A549 treated with dexamethasone at 1 μM for 4 hours (cell line): ENCODE data around the gene TMEM170A. TPM values are rescaled to one million over a fixed set of nuclear protein-coding genes. Genes with fewer than 3 reads are reported as not detected.

Experiments
- total RNA-seq: library from RNA; stranded (reverse); fragments of 200-300 nt; extraction: Qiagen RNA extraction; gene quantifications from 5 replicates; pipeline ENCODE4 v1.2.3, GENCODE V29; 2022

The TMEM170A gene
- 12.0 to 15.9 TPM (median 14.5 TPM) in 5 replicates for total RNA-seq

GRCh38 chr16:75464122-75464918, at the start of gene TMEM170A:
TSS of gene TMEM170A (minus strand) at chr16:75464689. CDS start at chr16:75464600, 89 bp downstream.

GRCh38 chr16:75495076-75495674, 30.7 kb upstream of the TMEM170A start, which contains the start of gene CHST6:
TSS of gene CHST6 (minus strand) at chr16:75495441. CDS start at chr16:75479828, 15,613 bp downstream.

GRCh38 chr16:75432828-75433731, 31.4 kb downstream of the TMEM170A start, which contains the start of gene CFDP1:
TSS of gene CFDP1 (minus strand) at chr16:75433503. CDS start at chr16:75433352, 151 bp downstream.

Other genes starting within 250 kb of the TMEM170A start
- 0.18 TPM in 1 of 5 replicates, not detected in the others for gene CTRB1, start 245.7 kb downstream of the TMEM170A start, total RNA-seq
- 82.0 to 145 TPM (median 139 TPM) in 5 replicates for gene BCAR1, start 213.1 kb downstream of the TMEM170A start, total RNA-seq
- 65.7 to 84.6 TPM (median 68.7 TPM) in 5 replicates for gene CFDP1, start 31.2 kb downstream of the TMEM170A start, total RNA-seq
- gene CHST6, start 30.8 kb upstream of the TMEM170A start, total RNA-seq, result 0.14 to 0.33 TPM (median 0.22 TPM) in 5 replicates
- gene CHST5, start 71.4 kb upstream of the TMEM170A start, total RNA-seq, result 0.05 to 0.11 TPM (median 0.10 TPM) in 3 of 5 replicates, not detected in the others
- gene TMEM231, start 91.6 kb upstream of the TMEM170A start, total RNA-seq, result 7.4 to 9.2 TPM (median 8.7 TPM) in 5 replicates
- gene GABARAPL2, start 101.7 kb upstream of the TMEM170A start, total RNA-seq, result 79.2 to 88.5 TPM (median 85.7 TPM) in 5 replicates
- 26.2 to 44.9 TPM (median 38.8 TPM) in 5 replicates for gene ADAT1, start 158.6 kb upstream of the TMEM170A start, total RNA-seq
- gene KARS1, start 183.0 kb upstream of the TMEM170A start, total RNA-seq, result 169 to 183 TPM (median 178 TPM) in 5 replicates
- 42.7 to 46.1 TPM (median 43.6 TPM) in 5 replicates for gene TERF2IP, start 183.1 kb upstream of the TMEM170A start, total RNA-seq
- gene CPHXL2, start 212.3 kb upstream of the TMEM170A start, total RNA-seq, result not detected in 5 replicates
- 0.08 to 0.16 TPM in 2 of 5 replicates, not detected in the others for gene DUXB, start 236.8 kb upstream of the TMEM170A start, total RNA-seq